ENCODE data around the gene ACY1. TPM values are rescaled to one million over a fixed set of nuclear protein-coding genes. Genes with fewer than 3 reads are reported as not detected.

Gene ACY1
- total and polyA plus RNA-seq, 10 of the 15 experiments (the other 5 are each of a cell fraction or from before 2014, with no cell fraction given), result 18.5 to 42.2 (median 27.8) TPM

DNA sequence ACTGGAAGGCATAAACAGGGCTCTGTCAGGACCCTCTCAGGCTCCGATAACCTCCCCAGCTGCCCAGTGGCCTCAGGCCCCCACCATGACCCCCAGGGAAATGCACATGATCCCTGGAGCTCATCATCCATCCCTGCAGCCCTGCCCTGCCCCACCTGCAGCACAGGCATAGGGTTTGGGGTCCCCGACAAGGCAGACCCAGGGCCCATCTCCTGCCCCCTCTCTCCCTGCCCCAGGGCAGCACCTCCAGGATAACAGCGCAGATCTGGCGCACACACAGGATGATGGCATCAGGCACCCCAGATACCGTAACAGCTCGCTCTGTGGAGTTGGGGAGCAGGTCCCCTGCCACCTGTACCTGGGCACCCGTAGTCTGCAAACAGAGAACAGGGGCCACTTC, 23.7 kb upstream of the ACY1 start:
- TF ChIP-seq, protein P1, sequence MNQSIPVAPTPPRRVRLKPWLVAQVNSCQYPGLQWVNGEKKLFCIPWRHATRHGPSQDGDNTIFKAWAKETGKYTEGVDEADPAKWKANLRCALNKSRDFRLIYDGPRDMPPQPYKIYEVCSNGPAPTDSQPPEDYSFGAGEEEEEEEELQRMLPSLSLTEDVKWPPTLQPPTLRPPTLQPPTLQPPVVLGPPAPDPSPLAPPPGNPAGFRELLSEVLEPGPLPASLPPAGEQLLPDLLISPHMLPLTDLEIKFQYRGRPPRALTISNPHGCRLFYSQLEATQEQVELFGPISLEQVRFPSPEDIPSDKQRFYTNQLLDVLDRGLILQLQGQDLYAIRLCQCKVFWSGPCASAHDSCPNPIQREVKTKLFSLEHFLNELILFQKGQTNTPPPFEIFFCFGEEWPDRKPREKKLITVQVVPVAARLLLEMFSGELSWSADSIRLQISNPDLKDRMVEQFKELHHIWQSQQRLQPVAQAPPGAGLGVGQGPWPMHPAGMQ (IDR thresholded peaks at IDR 0.05; ENCODE audit: borderline replicate concordance), result no peak
- TF ChIP-seq, protein P2, sequence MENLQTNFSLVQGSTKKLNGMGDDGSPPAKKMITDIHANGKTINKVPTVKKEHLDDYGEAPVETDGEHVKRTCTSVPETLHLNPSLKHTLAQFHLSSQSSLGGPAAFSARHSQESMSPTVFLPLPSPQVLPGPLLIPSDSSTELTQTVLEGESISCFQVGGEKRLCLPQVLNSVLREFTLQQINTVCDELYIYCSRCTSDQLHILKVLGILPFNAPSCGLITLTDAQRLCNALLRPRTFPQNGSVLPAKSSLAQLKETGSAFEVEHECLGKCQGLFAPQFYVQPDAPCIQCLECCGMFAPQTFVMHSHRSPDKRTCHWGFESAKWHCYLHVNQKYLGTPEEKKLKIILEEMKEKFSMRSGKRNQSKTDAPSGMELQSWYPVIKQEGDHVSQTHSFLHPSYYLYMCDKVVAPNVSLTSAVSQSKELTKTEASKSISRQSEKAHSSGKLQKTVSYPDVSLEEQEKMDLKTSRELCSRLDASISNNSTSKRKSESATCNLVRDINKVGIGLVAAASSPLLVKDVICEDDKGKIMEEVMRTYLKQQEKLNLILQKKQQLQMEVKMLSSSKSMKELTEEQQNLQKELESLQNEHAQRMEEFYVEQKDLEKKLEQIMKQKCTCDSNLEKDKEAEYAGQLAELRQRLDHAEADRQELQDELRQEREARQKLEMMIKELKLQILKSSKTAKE (IDR thresholded peaks at IDR 0.05; ENCODE audit: low read depth, poor library complexity, severe bottlenecking), result no peak
- TF ChIP-seq, protein P3, sequence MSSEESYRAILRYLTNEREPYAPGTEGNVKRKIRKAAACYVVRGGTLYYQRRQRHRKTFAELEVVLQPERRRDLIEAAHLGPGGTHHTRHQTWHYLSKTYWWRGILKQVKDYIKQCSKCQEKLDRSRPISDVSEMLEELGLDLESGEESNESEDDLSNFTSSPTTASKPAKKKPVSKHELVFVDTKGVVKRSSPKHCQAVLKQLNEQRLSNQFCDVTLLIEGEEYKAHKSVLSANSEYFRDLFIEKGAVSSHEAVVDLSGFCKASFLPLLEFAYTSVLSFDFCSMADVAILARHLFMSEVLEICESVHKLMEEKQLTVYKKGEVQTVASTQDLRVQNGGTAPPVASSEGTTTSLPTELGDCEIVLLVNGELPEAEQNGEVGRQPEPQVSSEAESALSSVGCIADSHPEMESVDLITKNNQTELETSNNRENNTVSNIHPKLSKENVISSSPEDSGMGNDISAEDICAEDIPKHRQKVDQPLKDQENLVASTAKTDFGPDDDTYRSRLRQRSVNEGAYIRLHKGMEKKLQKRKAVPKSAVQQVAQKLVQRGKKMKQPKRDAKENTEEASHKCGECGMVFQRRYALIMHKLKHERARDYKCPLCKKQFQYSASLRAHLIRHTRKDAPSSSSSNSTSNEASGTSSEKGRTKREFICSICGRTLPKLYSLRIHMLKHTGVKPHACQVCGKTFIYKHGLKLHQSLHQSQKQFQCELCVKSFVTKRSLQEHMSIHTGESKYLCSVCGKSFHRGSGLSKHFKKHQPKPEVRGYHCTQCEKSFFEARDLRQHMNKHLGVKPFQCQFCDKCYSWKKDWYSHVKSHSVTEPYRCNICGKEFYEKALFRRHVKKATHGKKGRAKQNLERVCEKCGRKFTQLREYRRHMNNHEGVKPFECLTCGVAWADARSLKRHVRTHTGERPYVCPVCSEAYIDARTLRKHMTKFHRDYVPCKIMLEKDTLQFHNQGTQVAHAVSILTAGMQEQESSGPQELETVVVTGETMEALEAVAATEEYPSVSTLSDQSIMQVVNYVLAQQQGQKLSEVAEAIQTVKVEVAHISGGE (CRISPR knock-in tag; IDR thresholded peaks at IDR 0.05), result no peak
- TF ChIP-seq ZNF384 (IDR thresholded peaks at IDR 0.05; ENCODE audit: borderline replicate concordance, low read depth, low read length), result no peak
- TF ChIP-seq, protein P4, sequence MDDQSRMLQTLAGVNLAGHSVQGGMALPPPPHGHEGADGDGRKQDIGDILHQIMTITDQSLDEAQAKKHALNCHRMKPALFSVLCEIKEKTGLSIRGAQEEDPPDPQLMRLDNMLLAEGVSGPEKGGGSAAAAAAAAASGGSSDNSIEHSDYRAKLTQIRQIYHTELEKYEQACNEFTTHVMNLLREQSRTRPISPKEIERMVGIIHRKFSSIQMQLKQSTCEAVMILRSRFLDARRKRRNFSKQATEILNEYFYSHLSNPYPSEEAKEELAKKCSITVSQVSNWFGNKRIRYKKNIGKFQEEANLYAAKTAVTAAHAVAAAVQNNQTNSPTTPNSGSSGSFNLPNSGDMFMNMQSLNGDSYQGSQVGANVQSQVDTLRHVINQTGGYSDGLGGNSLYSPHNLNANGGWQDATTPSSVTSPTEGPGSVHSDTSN (IDR thresholded peaks at IDR 0.05; ENCODE audit: insufficient replicate concordance, low read depth, low read length), result no peak
- TF ChIP-seq RCOR1 (conservative IDR thresholded peaks at IDR 0.05; ENCODE audit: low read depth, low read length), result no peak
- TF ChIP-seq CHD1 (IDR thresholded peaks at IDR 0.05; ENCODE audit: low read depth, low read length), result no peak
- TF ChIP-seq RAD21 (IDR thresholded peaks at IDR 0.05; ENCODE audit: insufficient read depth, low read depth, low read length), result no peak
- no peak for TF ChIP-seq SREBF1 (IDR thresholded peaks at IDR 0.05; ENCODE audit: low read length)
- TF ChIP-seq ETV6 (conservative IDR thresholded peaks at IDR 0.05 in 1 of 2, IDR thresholded peaks at IDR 0.05 in 1 of 2; ENCODE audit: borderline replicate concordance in 1 of 2, low read depth in 1 of 2), result no peak
- TF ChIP-seq NFYA (IDR thresholded peaks at IDR 0.05; ENCODE audit: borderline replicate concordance, low read depth, low read length), result no peak
- TF ChIP-seq, protein P5, sequence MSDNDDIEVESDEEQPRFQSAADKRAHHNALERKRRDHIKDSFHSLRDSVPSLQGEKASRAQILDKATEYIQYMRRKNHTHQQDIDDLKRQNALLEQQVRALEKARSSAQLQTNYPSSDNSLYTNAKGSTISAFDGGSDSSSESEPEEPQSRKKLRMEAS (IDR thresholded peaks at IDR 0.05; ENCODE audit: low read depth, low read length), result no peak
- no peak for DNase-seq (ENCODE audit: low read depth, low spot score)
- RAD21 ChIA-PET (ENCODE audit: unreplicated experiment), result no interaction called here
- Histone ChIP-seq H3K27me3 (replicated peaks in 1 of 2; ENCODE audit: control insufficient read depth in 2 of 2, insufficient read depth in 2 of 2, low read length in 1 of 2) (peaks cover 0 to 5% of the 10 kb centered on the region in 2 experiments; a peak in 3 of 4 replicates), H3K4me1 (ENCODE audit: control insufficient read depth, insufficient read depth, low read length) (no peaks in the 10 kb centered on the region), H2AFZ (ENCODE audit: control insufficient read depth, low read depth, low read length) (no peak overlapping the region), H3K9ac (ENCODE audit: control insufficient read depth, insufficient read depth, low read length) (no peak overlapping the region), H3K27ac (ENCODE audit: control insufficient read depth, insufficient read depth) (no peak overlapping the region), H3K9me3 (replicated peaks; ENCODE audit: control insufficient read depth, insufficient read depth, low read length) (no peaks in the 10 kb centered on the region), H4K20me1 (ENCODE audit: control insufficient read depth, insufficient read depth) (no peaks in the 10 kb centered on the region), H3K36me3 (ENCODE audit: control insufficient read depth in 2 of 2, insufficient read depth in 2 of 2, low read length in 1 of 2) (no peaks in the 10 kb centered on the region), H3K79me2 (ENCODE audit: control insufficient read depth, insufficient read depth, low read length) (no peaks in the 10 kb centered on the region), H3K4me3 (no peak overlapping the region), H3K4me2 (ENCODE audit: control insufficient read depth, insufficient read depth) (no peak overlapping the region)
- POLR2A ChIA-PET, result no interaction called here
- in situ Hi-C loops (cut with MboI) (no loop called here), intact Hi-C loops (cut with micrococcal nuclease; ENCODE audit: unreplicated experiment) (no loop called here)
- SMC1A ChIA-PET (ENCODE audit: uncharacterized antibody, unreplicated experiment), result no interaction called here
- CTCF ChIA-PET, result no interaction called here
- WGBS (ENCODE audit: insufficient coverage, insufficient replicate concordance, low lambda C conversion rate, missing lambda C conversion rate), result 77% methylated on average over 7 of the region's 7 CpGs
- ATAC-seq, result no peak
- no peak for FAIRE-seq
- BruUV-seq (replicated peaks), result no TSS peak

All from GM12878 (cell line).